AG04449 (cell line): ENCODE measurements around the gene ABCA1.

Source experiments
- CTCF ChIA-PET: fragments of 350-600 bp; formaldehyde crosslinking; extraction: SDS; loops from one replicate; lab custom pipeline; 2021; ENCODE audit warnings: antibody characterized with exemption; lab: Yijun Ruan, JAX
- POLR2A ChIA-PET: fragments of 400-600, 350-600 bp; formaldehyde crosslinking; extraction: SDS; loops from one replicate; lab custom pipeline; 2020; ENCODE audit warnings: antibody characterized with exemption, inconsistent platforms; lab: Yijun Ruan, JAX
- DNase-seq: peaks from one replicate; pipeline ENCODE4 v3.0.0-alpha.2; 2010; ENCODE audit warnings: low read depth, low spot score
- H3K4me3 ChIP-seq: 2 replicates; pipeline ENCODE4 v1.5.1; 2011; ENCODE audit warnings: low read depth, mild to moderate bottlenecking, control low read depth, low read length
- TF ChIP-seq, protein P1 (sequence below): IDR thresholded peaks from one replicate; pipeline ENCODE4 v1.5.1; 2011; ENCODE audit warnings: mild to moderate bottlenecking, moderate library complexity, low read length, control low read depth, inconsistent platforms; ENCODE audit not compliant: insufficient read depth; ENCODE audit errors: missing control alignments

Gene ABCA1

DNA sequence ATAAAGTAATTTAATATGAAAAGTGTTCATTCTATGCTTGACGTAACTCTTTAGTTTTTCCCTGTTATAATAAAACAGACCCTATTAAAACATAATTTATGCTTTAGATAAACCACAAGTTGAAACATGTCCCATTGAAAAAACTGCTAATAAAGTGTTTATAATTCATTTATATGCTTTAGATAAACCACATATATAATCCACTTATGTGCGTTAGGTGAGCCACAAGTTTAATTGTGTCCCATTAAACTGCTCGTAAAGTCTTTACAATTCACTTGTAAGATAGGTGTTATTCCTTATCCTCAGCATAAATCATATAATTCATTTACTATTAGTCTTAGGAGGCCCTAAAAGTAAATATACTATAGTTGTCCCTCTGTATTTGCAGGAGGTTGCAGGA, 160.4 kb downstream of the ABCA1 start:
- no peak for DNase-seq
- no peak overlapping the region for H3K4me3 ChIP-seq
- ChIA-PET POLR2A (no interaction called here), CTCF (no interaction called here)
- TF ChIP-seq, protein P1, sequence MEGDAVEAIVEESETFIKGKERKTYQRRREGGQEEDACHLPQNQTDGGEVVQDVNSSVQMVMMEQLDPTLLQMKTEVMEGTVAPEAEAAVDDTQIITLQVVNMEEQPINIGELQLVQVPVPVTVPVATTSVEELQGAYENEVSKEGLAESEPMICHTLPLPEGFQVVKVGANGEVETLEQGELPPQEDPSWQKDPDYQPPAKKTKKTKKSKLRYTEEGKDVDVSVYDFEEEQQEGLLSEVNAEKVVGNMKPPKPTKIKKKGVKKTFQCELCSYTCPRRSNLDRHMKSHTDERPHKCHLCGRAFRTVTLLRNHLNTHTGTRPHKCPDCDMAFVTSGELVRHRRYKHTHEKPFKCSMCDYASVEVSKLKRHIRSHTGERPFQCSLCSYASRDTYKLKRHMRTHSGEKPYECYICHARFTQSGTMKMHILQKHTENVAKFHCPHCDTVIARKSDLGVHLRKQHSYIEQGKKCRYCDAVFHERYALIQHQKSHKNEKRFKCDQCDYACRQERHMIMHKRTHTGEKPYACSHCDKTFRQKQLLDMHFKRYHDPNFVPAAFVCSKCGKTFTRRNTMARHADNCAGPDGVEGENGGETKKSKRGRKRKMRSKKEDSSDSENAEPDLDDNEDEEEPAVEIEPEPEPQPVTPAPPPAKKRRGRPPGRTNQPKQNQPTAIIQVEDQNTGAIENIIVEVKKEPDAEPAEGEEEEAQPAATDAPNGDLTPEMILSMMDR = no peak

DNA sequence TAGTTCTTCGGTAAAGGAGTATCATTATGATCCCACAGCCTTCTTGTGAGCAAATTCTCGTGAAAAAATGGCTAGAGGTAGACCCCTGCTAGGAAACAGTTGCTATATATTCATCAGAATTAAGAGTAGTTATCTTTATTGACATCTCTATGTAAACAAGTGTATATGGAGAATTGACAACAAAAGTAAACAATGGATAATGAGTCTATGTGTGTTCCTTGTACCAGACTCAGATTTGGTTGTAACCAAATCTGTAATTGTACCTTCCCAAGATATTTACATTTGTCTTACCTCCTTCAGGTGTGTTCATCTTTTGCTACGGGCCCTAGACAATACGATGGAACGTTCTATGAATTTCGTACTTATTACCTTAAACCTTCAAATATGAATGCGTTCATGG, 161.9 kb downstream of the ABCA1 start:
- ChIA-PET POLR2A (no interaction called here), CTCF (no interaction called here)
- TF ChIP-seq, protein P1 = no peak

DNA sequence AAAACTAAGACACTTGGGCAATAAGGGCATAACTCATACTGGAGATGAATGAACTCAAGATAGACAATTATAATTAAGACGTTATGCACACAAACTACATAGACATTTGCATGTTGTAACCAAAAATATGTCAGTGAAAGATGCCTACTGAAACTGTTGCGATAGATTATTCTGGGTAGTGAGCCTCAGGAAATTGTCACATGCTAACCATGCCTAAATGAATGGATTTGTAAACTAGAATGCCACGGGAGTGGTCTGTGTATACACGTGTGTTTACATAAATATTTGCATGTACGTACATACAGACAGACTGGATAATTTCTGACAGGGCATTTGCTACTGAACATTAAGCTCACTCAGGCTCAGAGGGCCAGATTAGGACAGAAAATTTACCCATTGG, 162.8 kb downstream of the ABCA1 start:
- CTCF ChIA-PET = no interaction called here
- POLR2A ChIA-PET = no interaction called here
- no peak for DNase-seq

More for the DNA sequence above, 161.9 kb downstream of the ABCA1 start:
- no peak overlapping the region for H3K4me3 ChIP-seq
- DNase-seq = no peak

DNA sequence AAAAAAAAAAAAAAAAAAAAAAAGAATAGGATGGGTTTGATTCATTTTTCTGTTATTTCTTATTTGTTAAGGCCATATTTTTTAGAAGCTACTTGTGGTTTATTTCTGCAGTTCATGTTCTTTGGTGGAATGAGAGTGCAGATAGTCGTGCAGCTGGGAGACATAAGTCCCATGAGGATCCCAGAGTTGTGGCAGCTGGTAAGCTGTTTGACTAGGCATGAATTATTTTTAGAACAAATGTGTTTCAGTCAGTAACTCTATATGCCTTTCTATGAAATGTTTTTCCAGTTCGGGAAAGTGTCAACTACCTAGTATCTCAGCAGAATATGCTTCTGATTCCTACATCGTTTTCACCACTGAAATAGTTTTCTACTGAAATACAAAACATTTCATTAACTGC, 169.0 kb downstream of the ABCA1 start:
- no peak overlapping the region for H3K4me3 ChIP-seq
- TF ChIP-seq, protein P1 = no peak
- POLR2A ChIA-PET = interaction anchor here (0.6 kb wide), 1 partner anchor 109 kb away, joined by 4 read pairs; no protein-coding TSS in a partner anchor
- CTCF ChIA-PET = no interaction called here
- DNase-seq = no peak

More for the DNA sequence above, 162.8 kb downstream of the ABCA1 start:
- TF ChIP-seq, protein P1 = no peak
- H3K4me3 ChIP-seq = no peak overlapping the region

DNA sequence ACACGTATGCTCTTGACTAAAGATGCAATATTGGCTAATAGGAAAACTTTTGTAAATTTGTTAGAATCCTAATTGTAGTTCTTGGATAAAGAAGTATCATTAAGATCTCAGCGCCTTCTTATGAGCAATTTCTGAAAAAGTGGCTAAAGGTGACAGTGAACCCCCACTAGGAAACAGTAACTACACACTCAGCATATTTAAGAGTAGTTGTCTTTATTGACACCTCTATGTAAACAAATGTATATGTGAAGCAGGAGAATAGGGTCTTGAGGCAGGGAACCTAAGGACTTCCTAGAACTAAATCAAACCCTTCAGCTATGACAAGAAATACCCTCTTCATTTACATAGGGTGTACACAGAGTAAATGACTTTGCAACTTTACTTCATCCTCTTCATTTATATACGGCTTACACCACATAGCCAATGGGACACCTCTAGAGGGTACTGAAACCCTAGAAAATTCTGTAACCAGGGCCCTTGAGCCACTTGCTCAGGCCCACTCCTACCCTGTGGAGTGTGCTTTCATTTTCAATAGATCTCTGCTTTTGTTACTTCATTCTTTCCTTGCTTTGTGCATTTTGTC, 177.7 kb downstream of the ABCA1 start:
- ChIA-PET POLR2A (no interaction called here), CTCF (no interaction called here)
- H3K4me3 ChIP-seq = no peak overlapping the region
- TF ChIP-seq, protein P1 = no peak
- no peak for DNase-seq

DNA sequence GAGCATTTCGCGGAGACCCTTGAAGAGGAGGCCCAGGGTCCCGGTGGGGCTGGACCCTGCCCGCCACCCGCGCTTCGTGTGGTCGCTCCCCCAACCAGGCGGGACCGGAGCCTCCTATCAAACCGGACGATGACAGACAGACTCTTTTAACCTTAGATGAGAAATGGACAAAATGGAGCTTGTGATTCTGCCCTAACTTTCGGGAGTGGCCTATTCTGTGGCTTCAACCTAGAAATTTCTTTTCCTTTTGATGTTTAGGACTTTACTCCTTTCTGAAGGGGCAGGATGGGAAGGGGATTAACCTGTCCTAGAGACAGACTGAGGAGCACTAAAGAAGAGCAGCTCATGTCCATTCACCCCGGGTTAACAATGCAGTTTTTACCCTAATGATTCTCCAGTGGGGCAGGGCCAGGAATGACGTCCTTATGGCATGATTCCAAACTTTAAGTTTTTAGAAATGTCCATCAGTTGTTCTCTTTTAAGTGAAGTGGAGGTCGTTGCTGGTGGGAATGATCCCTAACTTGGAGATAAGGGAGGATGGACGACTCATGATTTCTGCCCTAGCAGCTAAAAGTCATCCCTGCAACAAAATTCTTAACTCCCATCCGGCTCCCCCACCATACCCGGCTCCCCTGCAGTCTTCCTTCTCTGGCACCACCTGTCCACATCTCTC, 179.5 kb downstream of the ABCA1 start:
- peak overlapping the region; percentile 80 for H3K4me3 ChIP-seq
- POLR2A ChIA-PET = interaction anchor here (0.7 kb wide), 1 partner anchor 81 kb away, joined by 3 read pairs; no protein-coding TSS in a partner anchor
- no peak for DNase-seq
- TF ChIP-seq, protein P1 = no peak
- CTCF ChIA-PET = interaction anchor here (1.2 kb wide), 1 partner anchor 7 kb away, joined by 4 read pairs; no protein-coding TSS in a partner anchor
